ENCODE measurements around the gene PRELID2. TPM values are rescaled to one million over a fixed set of nuclear protein-coding genes. Genes with fewer than 3 reads are reported as not detected.
A peak's percentile ranks its signal among the peaks of the same experiment; 100 is the strongest.

PRELID2 gene
- total RNA-seq, 2 donors from 2014 or later, result 6.7 to 14.3 TPM

DNA sequence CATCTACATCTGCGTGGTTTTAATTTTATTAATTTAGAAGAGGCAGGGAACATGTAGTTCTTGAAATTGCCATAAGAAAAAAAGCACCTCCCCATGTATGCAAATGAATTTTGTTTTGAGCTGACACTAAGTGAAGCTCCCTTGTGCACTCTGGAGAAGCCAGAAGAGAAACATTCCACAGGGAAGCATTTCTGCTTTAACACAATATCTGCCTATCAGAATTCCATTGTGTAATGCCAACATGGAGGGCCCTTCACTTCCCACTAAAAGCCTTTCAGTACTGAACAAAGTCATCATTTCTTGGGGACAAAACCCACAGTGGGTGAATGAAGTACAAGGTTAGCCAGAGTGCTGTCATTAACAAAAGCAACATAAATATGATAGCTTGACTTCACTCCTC lies 59.7 kb downstream of the PRELID2 start:
- H3K9ac ChIP-seq (ENCODE audit: extremely low read depth, low read length, poor library complexity, severe bottlenecking), result no peak overlapping the region
- H3K36me3 ChIP-seq (ENCODE audit: control insufficient read depth, insufficient read depth, low read length), result no peaks in the 10 kb centered on the region
- no peaks in the 10 kb centered on the region for H3K9me3 ChIP-seq (ENCODE audit: control insufficient read depth, low read length)
- peaks cover 8% of the 10 kb centered on the region for H3K4me1 Mint-ChIP-seq
- TF ChIP-seq, protein P1, sequence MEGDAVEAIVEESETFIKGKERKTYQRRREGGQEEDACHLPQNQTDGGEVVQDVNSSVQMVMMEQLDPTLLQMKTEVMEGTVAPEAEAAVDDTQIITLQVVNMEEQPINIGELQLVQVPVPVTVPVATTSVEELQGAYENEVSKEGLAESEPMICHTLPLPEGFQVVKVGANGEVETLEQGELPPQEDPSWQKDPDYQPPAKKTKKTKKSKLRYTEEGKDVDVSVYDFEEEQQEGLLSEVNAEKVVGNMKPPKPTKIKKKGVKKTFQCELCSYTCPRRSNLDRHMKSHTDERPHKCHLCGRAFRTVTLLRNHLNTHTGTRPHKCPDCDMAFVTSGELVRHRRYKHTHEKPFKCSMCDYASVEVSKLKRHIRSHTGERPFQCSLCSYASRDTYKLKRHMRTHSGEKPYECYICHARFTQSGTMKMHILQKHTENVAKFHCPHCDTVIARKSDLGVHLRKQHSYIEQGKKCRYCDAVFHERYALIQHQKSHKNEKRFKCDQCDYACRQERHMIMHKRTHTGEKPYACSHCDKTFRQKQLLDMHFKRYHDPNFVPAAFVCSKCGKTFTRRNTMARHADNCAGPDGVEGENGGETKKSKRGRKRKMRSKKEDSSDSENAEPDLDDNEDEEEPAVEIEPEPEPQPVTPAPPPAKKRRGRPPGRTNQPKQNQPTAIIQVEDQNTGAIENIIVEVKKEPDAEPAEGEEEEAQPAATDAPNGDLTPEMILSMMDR (conservative IDR thresholded peaks at IDR 0.05), result no peak
- 100% methylated on average over 1 of the region's 1 CpG; no CpG with 5 or more reads in 1 of the 2 experiments for WGBS, 2 experiments (ENCODE audit: insufficient coverage in 1 of 2, insufficient read length in 1 of 2)
- H3K4me1 ChIP-seq (ENCODE audit: control insufficient read depth, insufficient read depth, low read length), result peaks cover 3% of the 10 kb centered on the region
- H3K27ac ChIP-seq (ENCODE audit: low read depth, low read length), result no peak overlapping the region
- H3K27me3 ChIP-seq (ENCODE audit: control insufficient read depth, insufficient read depth, low read length, poor library complexity, severe bottlenecking), result no peaks in the 10 kb centered on the region
- no peaks in the 10 kb centered on the region for H3K27me3 Mint-ChIP-seq (ENCODE audit: insufficient read depth)
- H3K4me3 Mint-ChIP-seq, result no peak overlapping the region
- peaks cover 5% of the 10 kb centered on the region for H3K36me3 Mint-ChIP-seq (ENCODE audit: low read depth)
- H3K27ac Mint-ChIP-seq, result no peak overlapping the region
- no peak for DNase-seq
- H3K4me3 ChIP-seq (ENCODE audit: low read length), result no peak overlapping the region
- H3K9me3 Mint-ChIP-seq, result peaks cover 16% of the 10 kb centered on the region

DNA sequence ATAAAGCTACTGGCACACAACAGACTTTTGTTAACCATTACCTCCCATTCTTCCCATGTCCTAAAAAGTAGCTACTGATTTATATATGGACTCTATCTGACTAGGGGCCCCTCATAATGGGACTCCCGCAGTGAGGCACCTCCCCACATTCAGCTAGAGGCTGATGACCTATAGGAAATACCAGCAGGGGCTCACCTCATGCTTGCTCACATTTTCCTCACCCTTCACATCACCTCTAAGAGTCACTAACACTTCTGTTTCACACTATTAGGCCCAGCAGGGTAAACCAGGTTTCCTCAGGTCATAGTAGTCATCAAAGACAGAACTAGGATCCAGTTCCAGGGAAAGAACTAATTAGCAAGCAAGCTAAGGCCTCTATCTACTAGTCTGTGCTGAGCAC lies 60.7 kb downstream of the PRELID2 start:
- no peak overlapping the region for H3K9ac ChIP-seq (ENCODE audit: extremely low read depth, low read length, poor library complexity, severe bottlenecking)
- WGBS, 2 experiments (ENCODE audit: insufficient coverage in 1 of 2, insufficient read length in 1 of 2), result 62 to 83% methylated on average over 1 of the region's 1 CpG
- H3K4me1 ChIP-seq (ENCODE audit: control insufficient read depth, insufficient read depth, low read length), result peaks cover 3% of the 10 kb centered on the region
- no peaks in the 10 kb centered on the region for H3K27me3 ChIP-seq (ENCODE audit: control insufficient read depth, insufficient read depth, low read length, poor library complexity, severe bottlenecking)
- Mint-ChIP-seq H3K36me3 (ENCODE audit: low read depth) (peaks cover 5% of the 10 kb centered on the region), H3K4me1 (peaks cover 10% of the 10 kb centered on the region), H3K4me3 (no peak overlapping the region), H3K27ac (no peak overlapping the region), H3K27me3 (ENCODE audit: insufficient read depth) (no peaks in the 10 kb centered on the region), H3K9me3 (peaks cover 16% of the 10 kb centered on the region)
- no peaks in the 10 kb centered on the region for H3K36me3 ChIP-seq (ENCODE audit: control insufficient read depth, insufficient read depth, low read length)
- H3K27ac ChIP-seq (ENCODE audit: low read depth, low read length), result no peak overlapping the region
- peak; percentile 68 for DNase-seq
- no peaks in the 10 kb centered on the region for H3K9me3 ChIP-seq (ENCODE audit: control insufficient read depth, low read length)
- TF ChIP-seq, protein P1 (conservative IDR thresholded peaks at IDR 0.05), result no peak
- no peak overlapping the region for H3K4me3 ChIP-seq (ENCODE audit: low read length)

DNA sequence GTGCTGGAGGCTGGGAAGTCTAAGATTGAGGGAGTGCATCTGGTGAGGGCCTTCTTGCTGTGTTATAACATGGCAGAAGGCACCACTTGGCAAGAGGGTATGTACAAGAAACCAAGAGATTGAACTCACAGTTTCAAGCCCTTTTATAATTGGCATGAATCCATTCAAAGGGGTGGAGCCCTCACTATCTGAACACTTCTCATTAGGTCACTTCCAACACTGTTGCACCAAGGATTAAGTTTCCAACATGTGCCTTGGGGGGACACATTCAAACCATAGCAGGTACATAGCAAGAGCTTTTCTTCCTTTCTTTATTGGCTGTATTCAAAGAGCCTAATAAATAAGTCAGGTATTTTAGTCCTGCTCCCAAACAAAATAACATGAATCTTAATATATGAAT lies 62.7 kb downstream of the PRELID2 start:
- no peak overlapping the region for H3K27ac ChIP-seq (ENCODE audit: low read depth, low read length)
- Mint-ChIP-seq H3K9me3 (peaks cover 16% of the 10 kb centered on the region), H3K4me1 (peaks cover 21% of the 10 kb centered on the region), H3K27me3 (ENCODE audit: insufficient read depth) (no peaks in the 10 kb centered on the region), H3K4me3 (no peak overlapping the region), H3K27ac (no peak overlapping the region), H3K36me3 (ENCODE audit: low read depth) (peaks cover under 1% of the 10 kb centered on the region)
- no peak overlapping the region for H3K9ac ChIP-seq (ENCODE audit: extremely low read depth, low read length, poor library complexity, severe bottlenecking)
- DNase-seq, result no peak
- no peaks in the 10 kb centered on the region for H3K27me3 ChIP-seq (ENCODE audit: control insufficient read depth, insufficient read depth, low read length, poor library complexity, severe bottlenecking)
- TF ChIP-seq, protein P1 (conservative IDR thresholded peaks at IDR 0.05), result no peak
- H3K4me3 ChIP-seq (ENCODE audit: low read length), result no peak overlapping the region
- peaks cover 9% of the 10 kb centered on the region for H3K9me3 ChIP-seq (ENCODE audit: control insufficient read depth, low read length)
- H3K4me1 ChIP-seq (ENCODE audit: control insufficient read depth, insufficient read depth, low read length), result peaks cover 3% of the 10 kb centered on the region
- no peaks in the 10 kb centered on the region for H3K36me3 ChIP-seq (ENCODE audit: control insufficient read depth, insufficient read depth, low read length)

Data from endodermal cell (in vitro differentiated cells).